UCSD-AML1 (cell line): Measurements from ENCODE around the gene FYN.
"Not testable (repeated sequence)": the region's sequence is repeated elsewhere in the genome, so short reads cannot be mapped to it uniquely, and the experiment has no call there.

Experiments used
- DNase-seq: peaks from one replicate; lab custom pipeline; 2025; ENCODE audit not compliant: unreplicated experiment; lab: John Stamatoyannopoulos, UW

FYN gene

DNA sequence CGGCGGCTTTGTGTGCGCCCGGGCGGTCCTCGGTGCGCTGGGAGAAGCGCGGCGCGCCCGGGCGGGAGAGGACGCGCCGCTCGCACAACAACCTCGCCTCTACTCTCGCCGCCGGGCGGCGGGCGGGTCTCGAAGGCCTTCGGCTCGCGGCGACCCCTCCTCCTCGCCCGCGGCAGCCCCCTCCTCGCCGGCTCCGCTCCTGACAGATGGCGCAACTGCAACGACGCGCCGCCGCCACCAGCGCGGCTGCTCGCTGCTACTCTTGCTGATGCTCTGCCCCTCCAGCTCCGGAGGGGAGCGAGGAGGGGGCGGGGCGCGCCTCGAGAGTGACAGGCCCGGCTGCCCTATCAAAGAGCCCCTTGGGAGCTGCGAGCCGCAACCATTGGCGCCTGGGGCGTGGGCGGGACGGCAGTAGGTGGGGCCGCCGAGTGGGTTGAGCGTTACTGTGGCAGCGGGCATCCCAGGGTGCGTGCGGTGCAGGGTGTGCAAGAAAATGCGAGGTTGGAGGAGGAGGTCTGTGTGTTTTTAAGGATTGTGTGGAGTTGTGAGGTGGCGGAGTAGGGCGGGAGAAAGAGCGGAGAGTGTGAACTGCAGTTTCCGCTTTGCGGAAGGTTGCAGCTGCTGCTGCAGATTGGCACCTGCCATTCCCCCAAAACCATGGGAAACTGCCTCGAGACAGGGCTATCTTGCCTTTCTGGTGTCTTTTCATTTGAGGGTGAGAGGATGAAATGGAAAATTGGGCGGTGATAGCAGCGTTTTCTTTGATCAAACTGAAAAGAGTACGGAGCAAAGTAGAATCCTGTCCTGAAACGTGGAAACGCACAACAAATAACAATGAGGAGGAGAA lies at the start of gene FYN:
TSS of gene FYN (minus strand) at position 275 of the 847 bp plus-strand sequence. CDS start 153,401 bp downstream, outside the sequence.
- DNase-seq: peak; percentile 97

DNA sequence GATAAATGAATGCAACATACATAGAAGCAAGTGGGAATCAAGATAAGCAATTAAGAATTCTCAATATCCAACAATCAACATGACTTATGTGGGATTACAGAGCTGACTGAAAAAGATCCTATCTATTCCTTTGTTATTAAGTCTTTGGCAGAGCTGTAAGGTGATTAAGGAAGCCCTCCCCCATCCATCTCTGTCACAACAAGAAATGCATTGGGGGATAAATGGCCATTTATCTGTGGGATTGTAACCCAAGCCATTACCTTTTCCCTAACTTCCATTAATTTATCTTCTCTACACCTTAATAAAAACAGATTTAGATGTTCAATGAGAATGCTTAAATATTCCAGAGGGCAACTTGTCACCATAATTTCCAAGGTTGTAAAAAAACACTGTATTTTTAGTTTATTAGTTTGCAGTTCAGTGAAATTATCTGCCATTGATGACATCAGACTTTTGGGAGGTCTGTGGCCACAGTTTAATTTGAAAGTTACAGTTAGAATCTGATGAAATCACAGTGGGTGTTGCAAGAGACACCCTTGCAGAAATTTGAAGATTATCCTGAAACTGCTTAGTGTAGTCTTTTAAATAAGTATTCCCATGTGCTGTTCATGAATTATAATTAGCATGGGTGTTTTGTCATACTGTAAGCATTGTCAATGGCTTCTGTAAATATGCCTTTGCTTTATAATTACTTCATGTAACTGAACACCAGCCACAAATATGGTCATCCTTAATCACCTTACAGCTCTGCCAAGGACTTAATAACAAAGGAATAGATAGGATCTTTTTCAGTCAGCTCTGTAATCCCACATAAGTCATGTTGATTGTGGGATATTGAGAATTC lies 49.4 kb upstream of the FYN start:
- DNase-seq: no peak

DNA sequence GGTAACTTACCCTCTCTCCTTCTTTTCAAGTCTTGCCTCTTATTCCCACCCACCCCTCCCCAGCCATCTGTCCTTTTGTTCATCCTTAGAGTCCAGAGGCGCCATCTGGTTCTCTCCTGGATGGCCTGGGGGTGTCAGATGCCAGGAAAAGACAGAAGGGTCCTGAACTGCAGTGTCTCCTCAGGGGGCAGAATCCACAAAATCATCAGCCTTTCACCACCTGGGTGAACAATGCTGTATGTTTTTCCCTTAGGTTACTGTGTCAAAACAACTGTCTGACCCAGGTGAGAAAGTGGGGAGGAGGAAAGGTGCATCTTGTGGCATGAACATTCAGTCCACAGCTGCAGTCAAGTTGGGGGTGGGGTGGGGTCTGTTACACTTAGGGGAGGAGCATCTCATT lies 47.9 kb upstream of the FYN start:
- DNase-seq: no peak

DNA sequence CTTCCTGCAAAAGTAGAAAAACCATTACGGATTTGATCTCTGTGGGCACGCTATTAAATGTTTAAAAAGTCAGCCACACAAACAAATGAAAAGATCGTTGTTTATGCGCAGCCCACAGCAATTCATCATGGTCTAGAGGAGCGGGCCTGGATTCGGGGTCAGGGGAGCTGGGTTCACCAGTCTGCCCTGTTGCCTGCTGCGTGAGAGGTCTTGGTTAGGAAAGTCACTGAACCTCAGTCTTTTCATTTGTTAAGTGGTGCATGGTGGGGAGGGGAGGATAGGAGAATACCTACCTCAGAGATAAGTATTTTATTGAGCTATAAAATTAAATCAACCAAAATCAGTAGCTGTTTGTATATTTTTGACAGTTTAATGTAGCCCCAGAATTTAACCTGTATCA lies 47.3 kb upstream of the FYN start:
- DNase-seq: no peak

DNA sequence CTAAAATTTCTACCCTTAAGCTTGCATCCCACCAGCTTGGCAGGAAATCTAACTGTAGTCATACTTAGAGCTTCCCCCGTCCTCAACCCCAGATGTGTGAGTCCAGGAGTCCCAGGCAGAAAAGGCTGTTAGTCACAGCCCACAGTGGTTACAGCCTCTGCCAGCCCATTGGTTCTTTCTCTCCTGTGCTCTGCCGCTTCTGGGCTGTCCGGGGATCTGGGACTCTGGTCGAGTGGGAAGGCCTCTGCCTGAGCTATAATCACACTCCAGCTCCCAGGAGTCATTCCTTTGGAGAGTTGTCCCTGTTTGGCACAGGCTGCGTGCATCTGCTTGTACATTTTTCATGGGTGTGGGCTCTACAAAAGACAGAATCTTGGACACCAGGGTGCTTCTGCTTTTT lies 45.6 kb upstream of the FYN start:
- no peak for DNase-seq

DNA sequence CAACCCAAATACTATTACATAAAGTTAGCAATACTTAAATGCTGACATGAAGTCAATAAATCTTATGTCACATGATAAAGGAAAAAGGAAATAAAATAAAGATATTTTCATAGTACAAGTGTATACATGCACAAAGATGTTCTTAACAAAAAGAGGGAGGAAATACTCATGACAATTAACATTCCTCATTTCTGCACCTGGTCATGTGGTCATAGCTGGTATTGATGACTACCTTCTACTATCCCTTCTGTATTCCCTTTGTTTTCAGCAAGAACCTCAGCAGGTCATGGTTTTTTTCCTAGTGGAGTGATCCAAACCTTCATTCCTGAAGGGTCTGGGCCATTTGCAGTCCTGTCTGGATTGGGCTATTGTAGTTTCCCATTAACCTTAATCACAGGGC lies 43.5 kb upstream of the FYN start:
- no peak for DNase-seq

DNA sequence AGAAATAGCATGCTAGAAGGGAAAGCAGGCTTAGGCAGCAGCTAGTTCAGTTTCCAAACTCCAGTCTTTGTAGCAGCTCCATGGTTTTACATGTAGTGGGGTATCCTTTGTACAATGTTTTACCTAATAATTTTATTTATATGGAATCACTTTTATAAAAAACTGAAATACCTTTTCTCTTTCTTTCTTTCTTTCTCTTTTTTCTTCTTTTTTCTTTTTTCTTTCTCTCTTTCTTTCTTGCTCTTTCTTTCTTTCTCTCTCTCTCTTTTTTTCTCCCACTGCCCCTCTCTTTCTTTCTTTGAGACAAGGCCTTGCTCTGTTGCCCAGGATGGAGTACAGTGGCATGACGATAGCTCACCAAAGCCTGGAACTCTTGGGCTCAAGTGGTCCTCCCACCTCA lies 41.4 kb upstream of the FYN start:
- no peak for DNase-seq

DNA sequence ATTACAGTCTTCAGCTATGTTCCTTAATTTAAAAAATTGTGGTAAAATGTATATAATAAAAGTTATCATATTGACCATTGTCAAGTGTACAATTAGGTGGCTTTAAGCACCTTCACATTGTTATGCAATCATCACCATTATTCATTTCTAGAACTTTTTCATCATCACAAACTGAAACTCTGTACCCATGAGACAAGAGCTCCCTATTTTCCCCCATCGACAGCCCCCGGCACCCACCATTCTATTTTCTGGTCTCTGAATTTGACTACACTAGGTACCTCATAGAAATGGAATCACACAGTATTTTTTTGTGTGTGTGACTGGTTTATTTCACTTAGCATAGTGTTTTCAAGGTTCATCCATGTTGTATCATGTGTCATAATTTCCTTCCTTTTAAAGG lies 39.7 kb upstream of the FYN start:
- no peak for DNase-seq

DNA sequence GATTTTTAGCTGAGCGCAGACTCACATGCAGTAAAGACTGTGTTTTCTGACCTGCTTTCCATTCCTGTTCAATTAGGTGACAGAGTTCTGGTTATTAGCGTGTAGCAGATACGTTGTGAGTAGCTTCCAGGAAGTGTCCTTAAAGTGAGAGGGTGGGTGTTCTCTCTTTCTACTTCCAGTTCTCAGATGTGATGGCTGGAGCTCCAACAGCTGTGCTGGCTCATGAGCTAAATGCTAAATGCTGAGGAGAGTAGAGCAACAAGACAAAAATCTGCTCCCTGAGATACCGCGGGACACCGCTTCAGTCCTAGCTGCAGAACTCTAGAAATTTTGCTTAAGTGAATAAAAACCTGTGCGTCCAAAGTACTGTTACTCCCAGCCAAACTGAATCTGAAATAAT lies 38.2 kb upstream of the FYN start:
- no peak for DNase-seq

DNA sequence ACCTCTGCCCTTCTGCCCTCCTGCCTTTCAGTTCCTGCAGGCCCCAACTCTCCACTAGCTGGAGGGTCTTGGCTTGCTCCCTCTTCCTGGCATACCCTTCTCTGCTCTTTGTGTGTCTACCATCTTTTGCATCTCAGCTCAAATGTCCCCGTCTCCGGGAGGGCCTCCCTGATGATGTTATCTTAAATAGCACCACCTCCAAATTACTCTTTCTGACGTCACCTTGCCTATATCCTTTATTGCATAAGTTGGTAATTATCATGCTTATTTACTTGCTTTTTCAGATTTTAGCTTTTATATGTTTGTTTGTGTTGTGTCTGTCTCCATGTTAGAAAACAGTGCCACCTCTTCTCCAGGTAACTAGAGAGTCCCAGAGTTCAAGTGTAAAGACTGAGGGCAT lies 36.0 kb upstream of the FYN start:
- no peak for DNase-seq

DNA sequence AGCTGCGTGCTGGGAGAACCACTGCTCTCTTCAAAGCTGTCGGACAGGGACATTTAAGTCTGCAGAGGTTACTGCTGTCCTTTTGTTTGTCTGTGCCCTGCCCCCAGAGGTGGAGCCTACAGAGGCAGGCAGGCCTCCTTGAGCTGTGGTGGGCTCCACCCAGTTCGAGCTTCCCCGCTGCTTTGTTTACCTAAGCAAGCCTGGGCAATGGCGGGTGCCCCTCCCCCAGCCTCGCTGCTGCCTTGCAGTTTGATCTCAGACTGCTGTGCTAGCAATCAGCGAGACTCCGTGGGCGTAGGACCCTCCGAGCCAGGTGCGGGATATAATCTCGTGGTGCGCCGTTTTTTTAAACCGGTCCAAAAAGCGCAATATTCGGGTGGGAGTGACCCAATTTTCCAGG lies 35.1 kb upstream of the FYN start:
- not testable (repeated sequence) for DNase-seq

DNA sequence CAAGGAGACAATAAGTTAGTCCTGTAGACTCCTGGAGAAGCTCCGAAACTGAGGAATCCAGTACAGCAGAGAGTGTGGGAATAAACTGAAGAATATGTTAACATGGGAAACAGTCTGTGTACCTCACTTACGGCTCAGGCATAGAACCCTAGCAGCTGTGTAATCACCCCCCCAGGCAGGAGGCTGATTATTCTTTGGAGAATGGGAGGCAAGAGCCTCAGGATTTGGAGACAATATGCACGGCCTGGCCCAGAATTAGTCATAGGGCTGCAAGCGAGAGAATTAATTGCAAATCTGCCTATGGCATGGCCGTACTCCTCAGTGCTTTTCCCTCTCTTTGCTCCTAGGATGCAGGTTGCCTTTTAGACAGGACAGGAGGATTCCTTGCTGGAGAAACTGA lies 27.5 kb upstream of the FYN start:
- no peak for DNase-seq

DNA sequence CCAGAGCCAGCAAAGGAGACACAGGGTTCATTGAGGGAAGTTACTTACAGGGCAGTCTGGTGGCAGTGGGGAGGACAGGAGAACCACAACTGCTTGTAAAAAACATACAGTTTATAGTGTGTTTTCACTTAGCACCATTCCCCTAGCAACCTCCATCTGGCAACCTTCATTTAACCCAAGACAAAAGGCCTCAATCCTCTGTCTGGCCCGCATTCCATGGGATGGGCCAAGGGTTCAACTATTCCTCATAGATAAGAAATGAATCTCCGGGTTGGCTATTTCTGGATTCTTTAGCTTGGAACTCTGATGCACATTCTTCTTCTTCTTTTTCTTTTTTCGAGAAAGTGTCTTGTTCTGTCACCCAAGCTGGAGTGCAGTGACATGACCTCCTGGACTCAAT lies 26.3 kb upstream of the FYN start:
- no peak for DNase-seq

DNA sequence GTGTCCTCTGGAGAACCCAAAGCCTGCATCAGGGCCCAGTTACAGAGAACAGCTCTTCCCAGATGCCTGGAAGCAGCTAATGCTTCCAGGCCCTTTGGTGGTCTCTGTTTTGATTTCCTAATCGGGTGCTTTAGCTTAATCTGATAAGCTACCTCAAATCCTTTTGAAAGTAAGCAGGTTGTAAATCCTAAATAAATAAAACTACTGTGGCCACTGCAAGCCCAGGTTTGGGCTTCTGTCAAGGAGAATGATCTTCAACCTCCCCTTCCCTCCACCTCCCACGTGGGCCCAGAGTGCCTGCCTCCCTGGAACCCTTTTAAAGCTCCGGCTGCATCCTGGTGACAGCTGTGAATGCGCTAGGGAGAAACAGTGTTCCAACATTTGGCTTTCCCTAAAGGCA lies 25.2 kb upstream of the FYN start:
- DNase-seq: no peak

DNA sequence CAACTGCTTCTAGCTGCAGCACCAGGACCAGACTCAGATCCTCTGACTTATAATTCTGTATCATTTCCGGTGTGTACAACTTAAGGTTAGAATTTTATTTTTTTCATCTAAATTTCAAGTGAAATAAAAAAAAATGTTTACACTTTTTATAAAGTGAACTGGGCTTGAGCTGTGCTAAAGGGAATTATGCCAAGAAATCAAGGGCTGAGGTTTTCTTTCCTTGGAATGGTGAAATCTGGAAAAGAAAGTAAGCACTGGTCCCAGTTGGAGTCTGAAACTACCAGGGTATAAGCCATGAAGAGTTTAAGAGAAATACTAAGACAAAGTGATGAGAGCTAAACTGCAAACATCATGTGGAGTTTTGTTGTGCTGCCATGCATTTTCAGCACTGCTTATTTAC lies 21.7 kb upstream of the FYN start:
- no peak for DNase-seq

DNA sequence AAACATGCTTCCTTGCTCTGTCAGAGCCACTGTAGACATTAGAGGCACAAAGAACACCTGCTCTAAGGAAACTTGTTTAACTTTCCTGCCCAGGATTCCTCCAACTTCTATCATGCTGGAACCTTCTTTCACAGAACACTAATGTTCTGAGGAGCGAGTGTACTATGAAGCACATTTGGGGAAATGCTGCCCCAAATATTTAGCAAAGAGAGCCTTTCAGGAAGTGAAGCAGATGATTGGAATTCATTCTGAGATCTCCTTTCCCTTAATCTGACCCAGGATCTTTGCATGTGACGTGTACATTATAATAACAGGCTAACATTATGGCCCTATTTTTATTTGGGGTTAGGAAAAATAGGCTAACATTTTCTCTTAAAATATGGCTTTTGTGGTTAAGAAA lies 21.0 kb upstream of the FYN start:
- no peak for DNase-seq

DNA sequence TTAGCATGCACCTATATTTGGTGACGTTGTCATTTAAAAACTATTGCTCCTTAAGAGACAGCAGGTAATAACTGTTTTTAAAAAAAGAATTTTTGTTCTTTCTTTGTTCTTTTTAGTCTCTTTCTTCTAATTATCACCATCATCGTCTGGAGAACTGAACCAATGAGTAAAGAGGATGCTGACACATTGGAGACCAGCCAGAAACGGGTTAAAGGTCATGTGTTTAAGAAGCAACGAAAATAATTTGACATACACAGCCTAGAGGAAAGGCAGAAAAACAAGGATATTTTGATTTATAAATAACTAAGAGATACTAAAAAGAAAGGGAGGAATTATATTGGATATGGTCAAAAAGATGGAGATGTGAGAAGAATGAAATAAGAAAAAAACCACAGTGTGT lies 19.2 kb upstream of the FYN start:
- DNase-seq: no peak

DNA sequence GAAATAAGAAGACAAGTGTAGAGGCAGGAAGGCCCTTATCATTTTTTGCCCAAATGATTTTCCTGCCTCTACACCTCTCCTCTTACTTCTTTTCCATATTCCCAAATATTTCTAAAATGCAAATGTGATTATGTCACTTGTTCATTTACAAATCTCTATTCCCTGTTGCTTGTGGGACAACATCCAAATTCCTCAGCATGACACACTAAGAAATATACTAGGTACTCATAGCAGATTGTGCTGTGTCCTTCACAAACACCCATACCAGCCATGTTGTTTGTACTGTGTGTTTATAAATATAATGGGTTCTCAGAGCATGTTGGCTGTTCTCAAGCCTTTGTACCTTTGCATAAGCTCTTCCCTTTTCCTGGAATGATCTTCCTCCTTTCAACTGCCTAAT lies 17.7 kb upstream of the FYN start:
- no peak for DNase-seq

DNA sequence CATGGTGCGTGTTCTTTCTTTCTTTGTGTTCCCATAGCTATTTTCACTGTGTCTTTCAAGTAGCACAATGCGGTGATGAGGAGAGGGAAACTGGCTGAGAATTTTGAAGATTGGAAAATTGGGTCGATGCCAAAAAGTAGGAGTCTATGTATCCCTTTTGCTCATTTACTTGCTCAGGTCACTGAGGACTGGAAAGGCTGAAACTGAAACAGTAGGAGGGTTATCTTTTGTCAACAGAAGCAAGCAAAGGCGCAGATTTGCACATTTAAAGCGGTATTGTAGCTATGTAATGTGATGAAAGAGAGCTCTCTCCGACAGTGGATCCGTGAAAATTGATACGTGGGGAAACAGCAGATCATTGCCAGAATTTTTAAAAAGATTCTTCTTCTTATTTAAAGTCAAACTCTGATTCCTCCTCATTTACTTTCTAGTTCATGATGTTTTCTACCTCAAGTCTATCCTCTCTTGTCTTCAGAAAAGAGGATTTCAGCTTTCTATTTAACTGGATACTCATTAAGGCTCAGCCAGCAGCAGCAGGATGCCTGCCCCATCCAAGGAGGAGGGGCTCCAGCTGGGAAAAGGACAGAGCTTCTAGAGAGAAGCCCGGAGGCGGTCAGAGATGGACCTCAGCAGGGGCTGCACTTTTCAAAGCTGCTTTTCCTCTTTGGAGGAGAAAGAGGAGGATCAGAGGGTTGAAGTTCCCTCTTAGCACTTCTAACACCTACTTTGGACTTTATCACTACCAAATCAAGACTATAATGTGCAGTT lies 15.9 kb upstream of the FYN start:
- no peak for DNase-seq

DNA sequence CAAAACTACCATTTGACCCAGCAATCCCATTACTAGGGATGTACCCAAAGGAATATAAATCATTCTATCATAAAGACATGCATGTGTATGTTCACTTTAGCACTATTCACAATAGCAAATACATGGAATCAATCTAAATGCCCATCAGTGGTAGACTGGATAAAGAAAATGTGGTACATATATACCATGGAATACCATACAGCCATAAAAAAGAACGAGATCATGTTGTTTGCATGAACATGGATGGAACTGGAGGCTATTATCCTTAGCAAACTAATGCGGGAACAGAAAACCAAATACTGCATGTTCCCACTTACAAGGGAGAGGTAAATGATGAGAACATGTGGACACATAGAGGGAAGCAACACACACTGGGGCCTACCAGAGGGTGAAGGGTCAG lies 13.5 kb upstream of the FYN start:
- not testable (repeated sequence) for DNase-seq

DNA sequence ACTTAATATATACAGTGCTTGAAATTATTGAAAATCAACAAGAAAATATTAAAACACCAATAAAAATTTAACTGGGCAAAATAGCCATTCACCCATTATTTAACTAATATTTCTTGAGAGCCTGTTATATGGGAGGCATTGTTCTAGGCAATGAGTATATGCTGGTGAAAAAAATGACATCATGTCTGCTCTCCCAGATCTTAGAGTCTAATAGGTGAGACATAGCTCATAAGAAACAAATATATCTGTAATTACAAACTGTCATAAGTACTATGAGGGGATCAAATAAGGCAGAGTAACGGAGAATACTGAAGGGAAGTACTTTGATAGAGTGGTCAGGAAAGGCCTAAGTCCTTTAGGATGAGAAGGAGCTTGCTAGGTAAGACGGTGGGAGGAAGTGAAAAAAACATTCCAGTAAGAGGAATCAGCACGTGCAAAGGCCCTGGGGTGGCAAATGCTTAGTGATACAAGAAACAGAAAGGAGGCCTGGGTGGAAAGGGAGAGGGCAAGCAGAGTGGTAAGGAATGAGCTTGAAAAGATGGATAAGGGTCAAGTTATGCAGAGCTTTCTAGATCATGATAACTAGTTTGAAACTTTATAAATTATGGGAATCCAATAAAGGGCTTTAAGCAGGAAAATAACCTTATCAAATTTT lies 12.2 kb upstream of the FYN start:
- DNase-seq: no peak
